Astrocyte (in vitro differentiated cells and primary cell): ENCODE data around the gene PAX6. TPM values are rescaled to one million over a fixed set of nuclear protein-coding genes. Genes with fewer than 3 reads are reported as not detected.

ENCODE experiments used
- DNase-seq: peaks from one replicate; pipeline ENCODE4 v3.0.0-alpha.2; 2010; ENCODE audit warnings: low read depth
- FAIRE-seq: peaks from 2 replicates; lab custom pipeline; 2011; peaks lifted over from hg19 to GRCh38; lab: Jason Lieb, UNC
- H2AFZ ChIP-seq: 2 replicates; pipeline ENCODE4 v1.6.0; 2012; ENCODE audit warnings: low read depth, low read length, inconsistent platforms
- H3K27ac ChIP-seq: 2 replicates; pipeline ENCODE4 v1.5.1; 2011; ENCODE audit warnings: low read depth, low read length, inconsistent platforms
- H3K27me3 ChIP-seq: 2 replicates; pipeline ENCODE4 v1.6.0; 2011; ENCODE audit warnings: low read length, inconsistent platforms; ENCODE audit not compliant: insufficient read depth
- H3K36me3 ChIP-seq: 2 replicates; pipeline ENCODE4 v1.5.1; 2011; ENCODE audit warnings: low read length, inconsistent platforms; ENCODE audit not compliant: insufficient read depth
- H3K4me1 ChIP-seq: 2 replicates; pipeline ENCODE4 v1.5.1; 2011; ENCODE audit warnings: low read length, inconsistent platforms; ENCODE audit not compliant: insufficient read depth
- H3K4me2 ChIP-seq: 2 replicates; pipeline ENCODE4 v1.6.0; 2012; ENCODE audit warnings: low read length, inconsistent platforms
- H3K4me3 ChIP-seq: 2 replicates; pipeline ENCODE4 v1.5.1; 2011; ENCODE audit warnings: low read depth, mild to moderate bottlenecking, low read length, inconsistent platforms; ENCODE audit not compliant: insufficient read depth
- H3K79me2 ChIP-seq: 2 replicates; pipeline ENCODE4 v1.6.0; 2012; ENCODE audit warnings: mild to moderate bottlenecking, low read length, inconsistent platforms; ENCODE audit not compliant: insufficient read depth
- H3K9ac ChIP-seq: 2 replicates; pipeline ENCODE4 v1.6.0; 2012; ENCODE audit warnings: mild to moderate bottlenecking, low read length, inconsistent platforms
- H3K9me3 ChIP-seq: 2 replicates; pipeline ENCODE4 v1.5.1; 2012; ENCODE audit warnings: low read depth, mild to moderate bottlenecking, low read length, inconsistent platforms; ENCODE audit not compliant: insufficient read depth
- H4K20me1 ChIP-seq: 2 replicates; pipeline ENCODE4 v1.6.0; 2012; ENCODE audit warnings: low read length, inconsistent platforms; ENCODE audit not compliant: insufficient read depth
- H3K27ac Mint-ChIP-seq: one replicate; pipeline ENCODE4 v1.8.0; 2021; ENCODE audit warnings: mild to moderate bottlenecking, mixed read lengths; ENCODE audit not compliant: unreplicated experiment
- H3K27me3 Mint-ChIP-seq: one replicate; pipeline ENCODE4 v1.8.0; 2021; ENCODE audit warnings: low read depth, mixed read lengths; ENCODE audit not compliant: unreplicated experiment
- H3K36me3 Mint-ChIP-seq: one replicate; pipeline ENCODE4 v1.8.0; 2021; ENCODE audit warnings: low read depth, mixed read lengths; ENCODE audit not compliant: unreplicated experiment
- H3K4me1 Mint-ChIP-seq: one replicate; pipeline ENCODE4 v1.8.0; 2021; ENCODE audit warnings: low read depth, mixed read lengths; ENCODE audit not compliant: unreplicated experiment
- H3K4me3 Mint-ChIP-seq: one replicate; pipeline ENCODE4 v1.8.0; 2021; ENCODE audit warnings: mild to moderate bottlenecking, moderate library complexity, mixed read lengths; ENCODE audit not compliant: unreplicated experiment
- H3K9me3 Mint-ChIP-seq: one replicate; pipeline ENCODE4 v1.8.0; 2021; ENCODE audit warnings: mild to moderate bottlenecking, mixed read lengths; ENCODE audit not compliant: unreplicated experiment
- CTCF ChIP-seq: IDR thresholded peaks from 2 replicates; pipeline ENCODE4 v1.5.1; 2011; ENCODE audit warnings: low read depth, mild to moderate bottlenecking, inconsistent platforms, low read length, moderate library complexity; ENCODE audit not compliant: insufficient read depth
- EZH2 ChIP-seq: IDR thresholded peaks from 2 replicates; pipeline ENCODE4 v1.6.1; 2012; ENCODE audit warnings: mild to moderate bottlenecking, low read length, inconsistent platforms; ENCODE audit not compliant: insufficient read depth
- total RNA-seq: library from RNA; stranded (reverse); gene quantifications from 2 replicates; pipeline ENCODE4 v1.2.1, GENCODE V29; 2021

The PAX6 gene
- total RNA-seq, 1 donor from 2014 or later: 12.2 TPM

- Histone ChIP-seq H3K9ac (peak overlapping the region; percentile 64), H3K27ac (peak overlapping the region; percentile 68), H3K79me2 (peaks cover 39% of the 10 kb centered on the region), H3K4me3 (peak overlapping the region; percentile 49), H3K4me2 (peak overlapping the region; percentile 99), H3K4me1 (peaks cover 23% of the 10 kb centered on the region), H4K20me1 (peaks cover 20% of the 10 kb centered on the region), H3K36me3 (no peaks in the 10 kb centered on the region), H3K27me3 (peaks cover 51% of the 10 kb centered on the region), H2AFZ (peak overlapping the region; percentile 86), H3K9me3 (no peaks in the 10 kb centered on the region)
- peaks cover 6% of the 10 kb centered on the region for H3K4me1 Mint-ChIP-seq
- H3K4me3 Mint-ChIP-seq: peak overlapping the region; percentile 68
- TF ChIP-seq EZH2 (peak; percentile 83), CTCF (no peak)
- H3K27me3 Mint-ChIP-seq: peaks cover 67% of the 10 kb centered on the region
- DNase-seq (peak; percentile 59), FAIRE-seq (no peak)
- peak overlapping the region; percentile 86 for H3K27ac Mint-ChIP-seq
- peaks cover 13% of the 10 kb centered on the region for H3K9me3 Mint-ChIP-seq
- peaks cover 8% of the 10 kb centered on the region for H3K36me3 Mint-ChIP-seq
Measured at GRCh38 chr11:31812383-31813381, 1.6 kb upstream of the PAX6 start.

GRCh38 chr11:31809857-31810778 lies 1.0 kb downstream of the PAX6 start:
- FAIRE-seq: no peak
- peak overlapping the region; percentile 56 for H3K27ac Mint-ChIP-seq

More at GRCh38 chr11:31809857-31810778, 1.0 kb downstream of the PAX6 start:
- peaks cover 20% of the 10 kb centered on the region for H4K20me1 ChIP-seq
- TF ChIP-seq CTCF: no peak
- peak; percentile 58 for TF ChIP-seq EZH2
- peak overlapping the region; percentile 99 for H3K4me2 ChIP-seq
- peaks cover 32% of the 10 kb centered on the region for H3K4me1 ChIP-seq
- H3K4me3 Mint-ChIP-seq: peak overlapping the region; percentile 82
- H3K9me3 Mint-ChIP-seq: peaks cover 17% of the 10 kb centered on the region
- H2AFZ ChIP-seq: peak overlapping the region; percentile 63
- peaks cover 5% of the 10 kb centered on the region for H3K4me1 Mint-ChIP-seq
- H3K27me3 Mint-ChIP-seq: peaks cover 69% of the 10 kb centered on the region
- H3K36me3 ChIP-seq: no peaks in the 10 kb centered on the region
- H3K9ac ChIP-seq: peak overlapping the region; percentile 92
- peaks cover 50% of the 10 kb centered on the region for H3K27me3 ChIP-seq
- peaks cover 5% of the 10 kb centered on the region for H3K36me3 Mint-ChIP-seq
- peaks cover 61% of the 10 kb centered on the region for H3K79me2 ChIP-seq
- H3K9me3 ChIP-seq: no peaks in the 10 kb centered on the region
- peak overlapping the region; percentile 66 for H3K27ac ChIP-seq
- H3K4me3 ChIP-seq: peak overlapping the region; percentile 70
- peak; percentile 41 for DNase-seq
